ELR (cell line): ENCODE measurements around the gene EDARADD.
"Not testable (repeated sequence)": the region's sequence is repeated elsewhere in the genome, so short reads cannot be mapped to it uniquely, and the experiment has no call there.

Source experiments
- DNase-seq: peaks from one replicate; pipeline ENCODE4 v3.0.0-alpha.2; 2015; ENCODE audit warnings: low read depth

EDARADD gene

DNA sequence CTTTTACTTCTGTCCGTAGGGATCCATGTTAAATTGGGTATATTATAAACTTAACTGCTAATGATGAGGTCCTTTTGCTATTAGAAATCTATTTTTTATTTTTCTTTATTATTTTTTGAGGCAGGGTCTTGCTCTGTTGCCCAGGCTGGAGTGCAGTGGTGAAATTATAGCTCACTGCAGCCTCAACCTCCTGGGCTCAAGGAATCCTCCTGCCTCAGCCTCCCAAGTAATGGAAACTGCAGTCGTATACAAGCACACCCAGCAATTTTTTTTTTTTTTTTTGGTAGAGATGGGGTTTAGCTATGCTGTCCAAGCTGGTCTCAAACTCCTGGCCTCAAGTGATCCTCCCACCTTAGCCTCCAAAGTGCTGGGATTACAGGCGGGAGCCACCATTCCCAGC is 95.1 kb downstream of the EDARADD start:
- not testable (repeated sequence) for DNase-seq

GRCh38 chr1:236489710-236490377 is 95.8 kb downstream of the EDARADD start:
- peak; percentile 70 for DNase-seq

DNA sequence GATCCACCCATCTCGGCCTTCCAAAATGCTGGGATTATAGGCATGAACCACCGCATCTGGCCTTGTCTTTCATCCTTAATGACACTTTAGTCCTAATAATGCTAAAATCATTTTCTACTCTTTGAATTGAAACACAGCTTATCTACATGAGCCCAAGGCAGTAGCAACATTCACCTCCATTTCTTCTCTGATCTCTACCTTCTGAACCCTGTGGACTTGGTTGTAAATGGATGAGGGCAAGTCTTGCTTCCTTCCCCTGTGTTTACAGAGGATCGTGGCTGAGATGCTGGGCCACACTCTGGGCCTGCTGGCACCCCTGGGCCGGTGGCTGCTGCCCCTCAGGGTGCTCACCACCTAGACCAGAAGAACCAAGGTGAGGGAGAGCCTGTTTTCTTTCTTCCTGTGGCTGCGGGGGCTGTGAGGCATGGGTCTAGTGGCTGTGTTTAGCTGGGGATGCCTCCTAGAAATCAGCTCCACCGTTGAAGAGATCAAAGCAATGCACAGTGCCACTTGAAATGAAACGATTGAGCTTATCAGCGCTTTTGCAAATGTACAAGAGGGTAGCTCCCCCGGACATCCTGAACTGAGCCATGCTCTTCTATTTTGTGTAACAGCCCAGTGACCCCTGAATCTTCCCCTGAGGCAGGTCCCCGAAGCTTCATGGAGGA is 97.5 kb downstream of the EDARADD start:
- DNase-seq = no peak

DNA sequence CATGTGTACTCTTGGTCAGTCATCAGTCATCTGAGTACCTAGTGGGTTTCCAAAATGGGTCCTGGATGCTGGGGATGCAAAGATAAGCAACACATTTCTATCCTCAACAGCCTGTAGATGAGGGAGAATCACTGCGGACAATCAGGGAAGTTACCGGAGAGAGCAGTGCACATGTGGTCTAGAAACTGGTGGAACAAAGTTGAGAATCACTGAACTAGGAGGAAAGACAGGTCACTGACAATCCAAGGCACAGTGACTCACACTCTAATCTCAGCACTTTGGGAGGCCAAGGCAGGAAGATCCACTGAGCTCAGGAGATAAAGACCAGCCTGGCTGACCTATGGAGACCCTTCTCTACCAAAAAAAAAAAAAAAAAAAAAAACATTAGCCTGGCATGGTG is 98.3 kb downstream of the EDARADD start:
- DNase-seq = no peak

- no peak for DNase-seq
Observed at GRCh38 chr1:236494082-236494481, 100.0 kb downstream of the EDARADD start.

DNA sequence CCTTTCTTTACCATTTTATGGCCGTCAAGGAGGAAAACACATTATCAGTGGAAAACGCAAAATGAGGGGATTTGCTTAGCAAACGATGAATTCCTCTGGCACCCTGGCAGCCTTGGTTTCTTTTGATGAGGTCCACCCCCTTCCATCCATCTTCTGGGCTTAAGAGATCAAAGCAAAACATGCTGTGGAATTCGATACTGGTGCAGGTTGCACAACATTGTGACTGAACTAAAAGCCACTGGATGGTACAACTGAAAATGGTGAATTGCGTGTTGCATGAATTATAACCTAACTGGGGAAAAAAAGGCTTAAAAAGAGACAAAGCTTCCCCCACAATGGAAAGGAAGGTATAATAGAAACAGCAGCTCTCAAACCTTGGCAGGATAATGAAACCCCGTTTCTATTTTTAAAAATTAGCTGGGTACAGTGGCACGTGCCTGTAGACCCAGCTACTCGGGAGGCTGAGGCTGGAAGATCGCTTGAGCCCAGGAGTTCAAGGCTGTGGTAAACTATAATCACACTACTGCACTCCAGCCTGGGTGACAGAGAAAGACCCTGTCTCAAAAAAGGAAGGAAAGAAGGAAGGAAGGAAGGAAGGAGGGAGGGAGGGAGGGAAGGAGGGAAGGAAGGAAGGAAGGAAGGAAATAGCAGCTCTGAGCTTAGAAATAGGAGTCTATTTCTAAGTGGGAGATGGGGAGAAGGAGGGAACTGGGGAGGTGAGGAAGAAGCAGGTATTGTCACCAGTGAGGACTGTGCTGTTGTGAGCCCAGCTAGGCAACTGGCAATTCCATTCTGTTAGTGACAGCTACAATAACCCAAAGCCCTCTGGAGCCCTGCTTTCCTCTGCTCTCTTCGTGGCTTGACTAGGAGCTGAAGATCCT is 100.7 kb downstream of the EDARADD start:
- DNase-seq = no peak

DNA sequence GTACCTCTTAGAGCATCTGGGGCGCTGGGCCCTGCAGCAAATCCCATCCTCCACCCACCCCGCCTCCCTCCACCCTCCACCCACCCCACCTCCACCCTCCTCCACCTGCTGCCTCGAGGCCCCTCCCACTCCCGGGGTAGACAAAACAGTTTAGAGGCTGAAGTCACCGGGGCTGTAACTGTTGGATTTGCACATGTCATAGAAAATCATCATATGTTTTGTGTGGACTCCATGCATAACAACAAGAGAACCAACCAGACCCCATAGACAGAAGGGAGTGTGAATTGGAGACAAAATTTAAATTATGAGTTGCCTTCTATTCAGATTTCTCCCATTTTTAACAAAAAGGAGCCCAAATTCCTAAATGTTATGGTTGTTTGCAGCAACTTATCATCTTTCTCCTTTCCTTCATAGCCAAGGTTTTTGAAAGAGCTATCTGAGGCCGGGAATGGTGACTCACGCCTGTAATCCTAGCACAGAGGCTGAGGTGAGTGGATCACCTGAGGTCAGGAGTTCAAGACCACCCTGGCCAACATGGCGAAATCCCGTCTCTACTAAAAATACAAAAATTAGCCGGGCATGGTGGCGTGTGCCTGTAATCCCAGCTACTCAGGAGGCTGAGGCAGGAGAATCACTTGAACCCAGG is 101.5 kb downstream of the EDARADD start:
- DNase-seq = no peak

GRCh38 chr1:236497908-236498307 is 103.8 kb downstream of the EDARADD start:
- DNase-seq = no peak

GRCh38 chr1:236501093-236501492 is 107.0 kb downstream of the EDARADD start:
- no peak for DNase-seq

DNA sequence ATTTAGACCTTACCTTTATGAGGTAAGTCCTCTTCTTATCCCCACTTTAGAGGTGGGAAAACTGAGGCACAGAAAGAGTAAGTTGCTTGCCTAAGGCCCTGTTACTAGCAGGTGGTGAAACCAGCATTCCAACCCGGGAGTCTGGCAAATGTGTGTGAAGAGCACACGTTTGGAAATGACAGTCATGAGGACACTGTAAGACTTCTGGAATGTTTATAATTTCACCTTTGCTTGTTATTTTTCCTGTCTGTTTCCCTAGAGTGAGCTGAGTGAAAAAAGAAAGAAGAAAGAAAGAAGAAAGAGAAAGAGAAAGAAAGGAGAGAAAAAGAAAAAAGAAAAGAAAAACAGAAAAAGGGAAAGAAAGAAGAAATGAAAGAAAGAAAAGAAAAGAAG is 108.5 kb downstream of the EDARADD start:
- DNase-seq = peak; percentile 52

- DNase-seq = peak; percentile 87
Observed at GRCh38 chr1:236502972-236503639, 109.0 kb downstream of the EDARADD start.

DNA sequence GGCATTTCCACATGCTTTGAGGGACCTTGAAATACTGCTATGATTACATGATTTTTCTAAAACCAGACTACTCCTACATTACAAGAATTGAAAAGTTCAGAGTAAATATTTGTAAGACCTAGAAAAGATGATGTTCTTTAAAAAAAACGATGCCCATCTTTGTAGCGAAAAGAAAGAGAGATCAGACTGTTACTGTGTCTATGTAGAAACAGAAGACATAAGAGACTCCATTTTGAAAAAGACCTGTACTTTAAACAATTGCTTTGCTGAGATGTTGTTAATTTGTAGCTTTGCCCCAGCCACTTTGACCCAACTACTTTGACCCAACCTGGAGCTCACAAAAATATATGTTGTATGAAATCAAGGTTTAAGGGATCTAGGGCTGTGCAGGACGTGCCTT is 110.3 kb downstream of the EDARADD start:
- DNase-seq = not testable (repeated sequence)

GRCh38 chr1:236507022-236507700 is 113.1 kb downstream of the EDARADD start:
- DNase-seq = no peak

DNA sequence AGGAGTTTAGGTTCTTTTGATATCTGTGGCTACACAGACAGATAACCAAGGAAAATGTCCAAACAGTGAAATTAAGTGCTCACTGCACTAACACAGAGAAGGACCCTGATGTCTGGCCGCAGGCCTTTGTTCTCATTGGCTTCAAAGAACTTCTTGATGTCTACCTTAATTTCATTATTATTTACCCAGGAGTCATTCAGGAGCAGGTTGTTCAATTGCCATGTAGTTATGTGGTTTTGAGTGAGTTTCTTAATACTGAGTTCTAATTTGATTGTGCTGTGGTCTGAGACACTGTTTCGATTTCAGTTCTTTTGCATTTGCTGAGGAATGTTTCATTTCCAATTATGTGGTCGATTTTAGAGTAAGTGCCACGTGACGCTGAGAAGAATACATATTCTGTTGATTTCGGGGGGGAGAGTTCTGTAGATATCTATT is 114.5 kb downstream of the EDARADD start:
- no peak for DNase-seq

GRCh38 chr1:236509203-236509602 is 115.1 kb downstream of the EDARADD start:
- no peak for DNase-seq

- no peak for DNase-seq
Observed at GRCh38 chr1:236509647-236510401, 115.7 kb downstream of the EDARADD start.

DNA sequence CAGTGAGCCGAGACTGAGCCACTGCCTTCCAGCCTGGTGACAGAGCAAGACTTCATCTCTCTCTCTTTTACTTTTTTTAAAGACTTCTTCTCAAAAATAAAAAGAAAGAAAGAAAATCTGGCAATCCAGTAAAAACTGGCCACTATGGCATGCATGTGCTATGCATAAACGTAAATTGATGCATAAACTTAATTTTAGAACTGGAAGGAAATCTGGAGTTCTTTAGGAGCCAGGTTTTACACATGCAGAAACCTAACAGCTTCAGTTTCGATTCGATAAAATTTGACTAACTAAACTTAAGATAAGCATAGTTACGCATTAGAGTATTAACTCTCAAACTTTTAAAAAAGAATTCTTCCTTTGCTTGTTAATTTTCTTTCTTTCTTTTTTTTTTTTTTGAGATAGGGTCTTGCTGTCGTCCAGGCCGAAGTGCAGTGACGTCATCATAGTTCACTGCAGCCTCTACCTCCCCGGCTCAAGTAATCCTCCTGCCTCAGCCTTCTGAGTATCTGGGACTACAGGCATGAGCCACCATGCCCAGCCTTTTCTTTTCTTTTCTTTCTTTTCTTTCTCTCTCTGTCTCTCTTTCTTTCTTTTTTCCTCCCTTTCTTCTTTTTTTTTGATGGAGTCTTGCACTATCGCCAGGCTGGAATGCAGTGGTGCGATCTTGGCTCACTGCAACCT is 117.8 kb downstream of the EDARADD start:
- DNase-seq = no peak

GRCh38 chr1:236514703-236515442 is 120.8 kb downstream of the EDARADD start:
- DNase-seq = no peak

DNA sequence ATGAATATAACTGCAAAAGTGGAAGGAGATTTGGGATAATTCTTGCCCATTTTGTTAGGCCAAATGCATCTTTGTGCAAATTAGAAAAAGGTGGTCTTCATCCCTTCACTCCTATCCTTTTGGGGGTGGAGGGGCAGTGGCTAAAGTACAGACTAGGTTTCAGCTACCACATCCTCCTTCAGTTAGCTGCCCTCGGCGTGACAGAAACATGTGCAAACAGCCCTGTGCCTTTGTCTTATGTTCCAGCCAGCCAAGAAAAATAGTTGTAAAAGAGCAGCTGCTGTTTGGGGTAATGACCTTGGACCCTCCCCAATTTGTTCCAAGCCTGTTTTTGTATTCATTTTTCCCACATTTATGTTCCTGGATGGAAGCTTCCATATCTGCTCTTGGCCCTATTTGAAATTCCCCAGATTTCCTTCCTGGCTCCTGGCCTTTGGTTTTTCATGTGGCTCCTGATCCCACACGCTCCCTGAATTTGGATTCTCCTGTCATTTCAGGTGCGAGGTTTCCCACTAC is 121.4 kb downstream of the EDARADD start:
- DNase-seq = no peak
